GM12801 (cell line): ENCODE data around the gene WDR75.

Source experiments
- TF ChIP-seq, protein P1 (sequence below): IDR thresholded peaks from one replicate; pipeline ENCODE4 v1.5.1; 2011; ENCODE audit warnings: control low read depth; ENCODE audit not compliant: insufficient read length; ENCODE audit errors: extremely low read depth

Gene WDR75

DNA sequence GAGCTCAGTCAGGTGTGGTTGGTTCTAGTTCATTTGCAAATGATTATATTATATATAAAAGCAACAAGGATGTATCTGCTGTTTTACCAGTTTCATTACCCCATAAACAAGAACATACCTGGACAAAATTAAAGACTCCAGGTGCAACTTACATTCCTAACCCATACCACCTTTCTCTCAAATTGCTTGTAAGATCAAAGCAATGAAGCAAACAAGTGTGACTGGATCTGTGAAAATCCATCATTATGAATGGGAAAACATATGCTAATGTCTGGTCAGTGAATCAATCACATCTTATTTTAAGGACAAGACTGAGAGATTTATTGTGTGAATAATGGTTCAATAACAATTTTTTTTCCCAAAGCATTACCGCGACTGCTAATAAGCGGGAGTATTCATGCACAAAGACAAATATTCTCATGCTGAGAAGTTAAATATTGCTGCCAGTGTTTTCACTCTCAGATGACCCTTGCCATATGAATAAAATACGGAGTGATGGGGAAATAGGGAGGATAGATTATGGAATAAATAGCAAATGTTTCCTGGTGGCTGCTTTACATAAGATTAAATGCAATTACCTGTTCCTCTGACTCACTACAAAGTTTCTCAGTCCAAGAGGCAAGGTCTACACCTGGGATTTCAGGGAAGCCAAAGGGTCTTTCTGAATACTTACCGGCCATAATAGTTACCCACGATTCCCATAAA is 59.3 kb downstream of the WDR75 start:
- TF ChIP-seq, protein P1, sequence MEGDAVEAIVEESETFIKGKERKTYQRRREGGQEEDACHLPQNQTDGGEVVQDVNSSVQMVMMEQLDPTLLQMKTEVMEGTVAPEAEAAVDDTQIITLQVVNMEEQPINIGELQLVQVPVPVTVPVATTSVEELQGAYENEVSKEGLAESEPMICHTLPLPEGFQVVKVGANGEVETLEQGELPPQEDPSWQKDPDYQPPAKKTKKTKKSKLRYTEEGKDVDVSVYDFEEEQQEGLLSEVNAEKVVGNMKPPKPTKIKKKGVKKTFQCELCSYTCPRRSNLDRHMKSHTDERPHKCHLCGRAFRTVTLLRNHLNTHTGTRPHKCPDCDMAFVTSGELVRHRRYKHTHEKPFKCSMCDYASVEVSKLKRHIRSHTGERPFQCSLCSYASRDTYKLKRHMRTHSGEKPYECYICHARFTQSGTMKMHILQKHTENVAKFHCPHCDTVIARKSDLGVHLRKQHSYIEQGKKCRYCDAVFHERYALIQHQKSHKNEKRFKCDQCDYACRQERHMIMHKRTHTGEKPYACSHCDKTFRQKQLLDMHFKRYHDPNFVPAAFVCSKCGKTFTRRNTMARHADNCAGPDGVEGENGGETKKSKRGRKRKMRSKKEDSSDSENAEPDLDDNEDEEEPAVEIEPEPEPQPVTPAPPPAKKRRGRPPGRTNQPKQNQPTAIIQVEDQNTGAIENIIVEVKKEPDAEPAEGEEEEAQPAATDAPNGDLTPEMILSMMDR, result no peak

DNA sequence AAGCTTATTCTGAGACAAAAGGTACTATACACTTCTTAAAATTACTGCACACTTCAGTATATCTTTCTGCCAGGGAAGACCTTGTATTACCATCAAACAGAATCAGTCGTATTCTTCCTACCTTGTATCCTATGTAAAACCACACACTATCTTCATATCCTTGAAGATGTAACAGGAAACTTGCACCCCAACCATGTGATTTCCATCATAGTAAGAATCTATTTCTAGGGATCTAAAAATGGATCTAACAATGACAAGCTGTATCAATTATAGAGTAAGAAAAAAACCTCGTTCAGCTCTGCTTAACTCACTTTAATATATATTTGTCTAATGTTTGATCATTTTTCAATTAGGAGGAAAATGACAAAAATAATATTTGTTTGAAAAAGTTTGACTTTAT is 60.2 kb downstream of the WDR75 start:
- TF ChIP-seq, protein P1, result no peak

DNA sequence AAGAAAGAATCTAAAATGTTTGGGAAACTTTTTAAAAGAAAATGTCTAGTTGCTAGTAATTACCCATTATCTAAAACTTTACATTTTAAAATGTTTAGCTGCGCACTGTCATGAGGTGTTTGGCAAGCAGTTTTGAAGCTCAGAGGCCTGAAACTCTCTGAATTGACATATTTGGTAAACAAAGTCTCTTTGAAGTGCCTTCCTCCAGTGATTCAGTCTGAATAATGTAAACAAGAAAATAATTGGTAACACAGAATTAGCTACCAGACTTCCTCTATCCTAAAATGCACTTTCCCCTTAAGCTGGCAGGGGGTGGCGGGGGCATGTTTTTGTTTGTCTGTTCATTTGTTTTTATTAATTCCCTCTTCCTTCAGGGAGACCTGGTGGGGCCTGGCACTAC is 61.4 kb downstream of the WDR75 start:
- TF ChIP-seq, protein P1, result no peak

DNA sequence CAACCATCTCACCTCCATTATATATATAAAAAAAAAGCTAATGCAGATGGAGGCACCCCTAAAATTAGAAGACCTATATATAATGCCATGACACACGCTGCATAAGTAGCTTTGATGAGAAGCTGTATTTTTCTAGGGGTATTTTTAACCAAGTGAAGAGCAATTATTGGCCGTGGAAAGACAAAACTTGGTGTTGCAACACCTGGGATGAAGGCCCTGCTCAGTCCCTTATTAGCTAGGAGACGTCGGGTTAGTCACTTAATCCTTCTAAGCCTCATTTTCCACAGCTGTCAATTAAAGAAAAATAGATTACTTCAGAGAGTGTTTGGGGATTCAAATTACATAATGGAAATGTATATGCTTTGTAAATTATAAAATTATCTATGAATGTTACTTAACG is 63.0 kb downstream of the WDR75 start:
- TF ChIP-seq, protein P1, result no peak

DNA sequence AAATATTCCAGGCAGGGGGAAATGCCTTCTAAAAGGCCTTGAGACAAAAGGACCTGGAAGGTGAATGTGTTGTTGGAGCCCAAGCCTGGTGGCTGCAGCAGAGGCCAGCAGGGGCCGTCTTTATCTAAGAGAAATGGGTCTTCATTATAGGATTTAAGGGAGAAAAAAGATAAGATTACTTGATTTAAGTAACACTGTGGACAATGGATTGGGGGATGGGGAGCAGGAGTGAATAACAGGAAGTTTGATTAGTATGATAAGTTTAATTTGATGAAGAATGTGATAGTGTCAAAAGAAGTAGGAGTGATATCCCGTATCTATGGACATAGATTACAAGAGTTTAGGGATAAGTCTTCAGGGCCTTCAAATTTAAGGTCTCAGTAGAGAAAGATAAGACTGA is 64.2 kb downstream of the WDR75 start:
- TF ChIP-seq, protein P1, result no peak

DNA sequence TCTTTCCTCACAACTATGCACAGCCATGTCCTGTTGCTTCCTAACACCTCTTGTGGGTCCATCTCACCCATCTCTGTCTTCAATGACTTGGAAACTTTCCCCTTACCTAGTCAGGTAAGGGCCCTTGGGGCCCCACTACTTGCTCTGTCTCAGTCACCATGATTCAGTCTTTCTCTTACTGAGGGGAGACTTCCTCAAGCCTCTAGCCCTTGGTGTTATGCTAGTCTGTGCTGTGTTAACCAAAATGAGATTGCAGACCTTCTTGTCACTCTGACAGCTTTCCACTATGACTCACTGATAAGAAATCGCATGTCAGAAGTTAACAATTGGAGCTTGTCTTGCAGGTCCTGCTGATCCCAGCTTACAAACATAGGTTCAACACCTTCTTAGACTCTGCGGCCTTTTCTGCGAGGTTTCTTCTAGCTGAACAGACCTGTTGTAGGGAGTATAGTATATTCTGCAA is 65.3 kb downstream of the WDR75 start:
- TF ChIP-seq, protein P1, result no peak

DNA sequence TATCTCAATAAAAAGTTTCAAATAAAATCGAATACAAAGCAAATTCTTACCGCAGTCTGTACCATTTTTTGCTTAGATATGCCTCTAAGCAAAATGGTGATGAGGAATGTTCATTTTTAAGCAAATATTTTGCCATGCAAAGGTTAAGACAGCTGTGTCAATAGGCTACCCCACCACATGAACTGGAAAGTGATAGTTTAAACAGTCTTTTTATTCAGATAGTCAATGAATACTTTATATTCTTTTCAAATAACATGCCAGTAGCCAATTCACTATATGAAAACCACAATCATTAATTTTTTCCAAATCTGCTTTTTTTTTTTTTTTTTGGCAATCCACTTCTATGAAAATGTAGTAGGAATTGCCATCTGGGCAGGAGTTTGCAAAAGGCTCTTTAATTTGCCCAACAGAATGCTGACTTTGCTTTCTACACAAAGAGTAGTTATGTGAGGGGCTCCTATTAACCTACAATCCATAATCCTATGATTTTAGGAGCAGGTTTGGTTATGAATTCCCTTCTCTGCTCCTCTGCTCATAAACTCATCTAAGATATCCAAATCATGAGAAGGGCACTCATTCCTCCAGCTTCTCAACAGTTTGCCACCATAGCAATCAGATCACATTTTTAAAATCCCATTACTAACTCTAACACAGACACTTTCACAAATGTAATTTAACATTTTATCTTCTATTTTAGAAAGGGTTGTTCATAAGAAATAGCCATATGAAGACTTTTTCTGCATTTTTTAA is 70.1 kb downstream of the WDR75 start:
- TF ChIP-seq, protein P1, result no peak
